ENCODE measurements around the gene HPCAL1. TPM values are rescaled to one million over a fixed set of nuclear protein-coding genes. Genes with fewer than 3 reads are reported as not detected.

Gene HPCAL1
- total and polyA plus RNA-seq, 8 donors: 14.0 to 571 (median 85.4) TPM

DNA sequence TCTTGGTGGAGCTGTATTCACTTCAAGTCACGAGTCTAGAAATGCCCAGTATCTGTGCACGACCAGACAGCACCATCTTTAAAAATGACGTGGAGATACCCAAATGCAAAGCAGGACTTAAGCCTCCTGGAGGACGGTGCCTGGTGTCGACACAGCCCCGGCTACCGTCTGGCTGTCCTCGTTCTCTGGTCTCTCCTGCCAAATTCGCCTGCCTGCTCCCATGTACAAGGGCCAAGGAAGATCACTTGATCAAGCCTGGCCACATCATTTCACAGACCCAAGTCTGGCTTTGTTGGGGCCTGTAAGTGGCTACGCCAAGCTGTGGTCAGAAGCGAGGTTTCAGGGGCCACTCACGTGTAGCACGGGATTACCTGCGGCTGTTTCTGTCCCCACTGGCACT is 136.0 kb downstream of the HPCAL1 start:
- no peaks in the 10 kb centered on the region for H3K9me3 ChIP-seq
- TF ChIP-seq CTCF (IDR thresholded peaks at IDR 0.05) (no peak), POLR2A (IDR thresholded peaks at IDR 0.05) (no peak), POLR2AphosphoS5 (IDR thresholded peaks at IDR 0.05) (no peak), EP300 (IDR thresholded peaks at IDR 0.05) (no peak)
- intact Hi-C loops (cut with DNase I; ENCODE audit: low total_unique reads): no loop called here
- H3K36me3 ChIP-seq: peaks cover 38 to 50% (median 46%) of the 10 kb centered on the region in 4 donors
- H3K27ac ChIP-seq: no peak overlapping the region
- WGBS, 5 donors: 88 to 93% (median 90%) methylated on average over 13 to 14 of the region's 14 CpGs
- H3K27me3 ChIP-seq: no peaks in the 10 kb centered on the region
- H3K4me3 ChIP-seq: no peak overlapping the region
- H3K4me1 ChIP-seq: peaks cover 7 to 18% (median 9%) of the 10 kb centered on the region in 4 donors
- no peak for DNase-seq

GRCh38 chr2:10439185-10439879 is 136.6 kb downstream of the HPCAL1 start:
- Histone ChIP-seq H3K4me3 (no peak overlapping the region), H3K27me3 (no peaks in the 10 kb centered on the region), H3K36me3 (peaks cover 40 to 56% (median 52%) of the 10 kb centered on the region in 4 donors), H3K9me3 (no peaks in the 10 kb centered on the region), H3K27ac (no peak overlapping the region), H3K4me1 (peaks cover 6 to 15% (median 8%) of the 10 kb centered on the region in 4 donors)
- WGBS, 5 donors: 57 to 76% (median 66%) methylated on average over 10 to 11 of the region's 11 CpGs
- no peak for DNase-seq
- TF ChIP-seq EP300 (IDR thresholded peaks at IDR 0.05): no peak
- TF ChIP-seq POLR2AphosphoS5 (IDR thresholded peaks at IDR 0.05): no peak
- no peak for TF ChIP-seq CTCF (IDR thresholded peaks at IDR 0.05)
- TF ChIP-seq POLR2A (IDR thresholded peaks at IDR 0.05): no peak
- intact Hi-C loops (cut with DNase I; ENCODE audit: low total_unique reads): no loop called here

- Histone ChIP-seq H3K4me1 (peaks cover 0 to 15% (median 4%) of the 10 kb centered on the region in 4 donors), H3K36me3 (peaks cover 46 to 61% (median 58%) of the 10 kb centered on the region in 4 donors), H3K27ac (no peak overlapping the region), H3K9me3 (no peaks in the 10 kb centered on the region), H3K27me3 (no peaks in the 10 kb centered on the region), H3K4me3 (no peak overlapping the region)
- TF ChIP-seq CTCF (IDR thresholded peaks at IDR 0.05) (no peak), EP300 (IDR thresholded peaks at IDR 0.05) (no peak), POLR2AphosphoS5 (IDR thresholded peaks at IDR 0.05) (no peak), POLR2A (IDR thresholded peaks at IDR 0.05) (no peak)
- DNase-seq: no peak
- intact Hi-C loops (cut with DNase I; ENCODE audit: low total_unique reads): loop anchor here (10.0 kb wide), 1 partner anchor 235 kb away; no protein-coding TSS in a partner anchor
- WGBS, 5 donors: 88 to 92% (median 90%) methylated on average over 8 of the region's 8 CpGs
Measured at GRCh38 chr2:10439971-10440370, 137.3 kb downstream of the HPCAL1 start.

- no peaks in the 10 kb centered on the region for H3K9me3 ChIP-seq
- peaks cover 46 to 61% (median 58%) of the 10 kb centered on the region in 4 donors for H3K36me3 ChIP-seq
- intact Hi-C loops (cut with DNase I; ENCODE audit: low total_unique reads): loop anchor here (10.0 kb wide), 1 partner anchor 234 kb away; no protein-coding TSS in a partner anchor
- H3K27me3 ChIP-seq: no peaks in the 10 kb centered on the region
- TF ChIP-seq POLR2A (IDR thresholded peaks at IDR 0.05) (no peak), POLR2AphosphoS5 (IDR thresholded peaks at IDR 0.05) (no peak), EP300 (IDR thresholded peaks at IDR 0.05) (no peak), CTCF (IDR thresholded peaks at IDR 0.05) (no peak)
- no peak for DNase-seq
- H3K27ac ChIP-seq: no peak overlapping the region
- H3K4me3 ChIP-seq: no peak overlapping the region
- 76 to 89% (median 85%) methylated on average over 6 of the region's 6 CpGs for WGBS, 5 donors
- peaks cover 0 to 20% (median 7%) of the 10 kb centered on the region in 4 donors for H3K4me1 ChIP-seq
Measured at GRCh38 chr2:10440736-10441135, 138.0 kb downstream of the HPCAL1 start.
